GM18499 (cell line): ENCODE measurements around the gene VPS26B.
"Not testable (repeated sequence)": the region's sequence is repeated elsewhere in the genome, so short reads cannot be mapped to it uniquely, and the experiment has no call there.

Experiments
- ATAC-seq: cut with Tn5 transposase; IDR thresholded peaks from one replicate; pipeline ENCODE4 v1.9.1; 2021; ENCODE audit warnings: moderate number of reproducible peaks; ENCODE audit not compliant: insufficient read depth, unreplicated experiment

VPS26B gene

GRCh38 chr11:134276396-134277182, 52.1 kb downstream of the VPS26B start:
- ATAC-seq = no peak

- no peak for ATAC-seq
These were observed 52.9 kb downstream of the VPS26B start for GRCh38 chr11:134277183-134278001.

- no peak for ATAC-seq
These were observed 53.9 kb downstream of the VPS26B start for GRCh38 chr11:134278356-134278755.

GRCh38 chr11:134281635-134282034, 57.2 kb downstream of the VPS26B start:
- ATAC-seq = not testable (repeated sequence)

- no peak for ATAC-seq
These were observed 57.9 kb downstream of the VPS26B start for GRCh38 chr11:134282121-134283045.

GRCh38 chr11:134283461-134284230, 59.2 kb downstream of the VPS26B start:
- no peak for ATAC-seq

- not testable (repeated sequence) for ATAC-seq
These were observed 59.9 kb downstream of the VPS26B start for GRCh38 chr11:134284349-134284748.

GRCh38 chr11:134287561-134287960, 63.1 kb downstream of the VPS26B start:
- no peak for ATAC-seq

- ATAC-seq = no peak
These were observed 64.0 kb downstream of the VPS26B start for GRCh38 chr11:134288486-134288885.

GRCh38 chr11:134289167-134289566, 64.7 kb downstream of the VPS26B start:
- ATAC-seq = no peak

GRCh38 chr11:134289789-134290188, 65.3 kb downstream of the VPS26B start:
- no peak for ATAC-seq

GRCh38 chr11:134290646-134291045, 66.2 kb downstream of the VPS26B start:
- no peak for ATAC-seq

- no peak for ATAC-seq
These were observed 66.7 kb downstream of the VPS26B start for GRCh38 chr11:134291196-134291595.

- no peak for ATAC-seq
These were observed 68.2 kb downstream of the VPS26B start for GRCh38 chr11:134292661-134293060.

GRCh38 chr11:134293119-134294113, 68.9 kb downstream of the VPS26B start:
- no peak for ATAC-seq

- ATAC-seq = no peak
These were observed 70.2 kb downstream of the VPS26B start for GRCh38 chr11:134294664-134295063.
